H1 (cell line): ENCODE data around the gene PARP15. TPM values are rescaled to one million over a fixed set of nuclear protein-coding genes. Genes with fewer than 3 reads are reported as not detected.
A peak's percentile ranks its signal among the peaks of the same experiment; 100 is the strongest.

Source experiments
- ASH2L ChIP-seq: fragments of 200-600, 300-600 bp; sonication (generic); IDR thresholded peaks from one replicate; pipeline ENCODE4 v1.7.1; 2017; ENCODE audit warnings: low read length
- BACH1 ChIP-seq: IDR thresholded peaks from 2 replicates; pipeline ENCODE4 v1.6.1; 2012; ENCODE audit warnings: low read length, improper control_type of control experiment
- BRCA1 ChIP-seq: IDR thresholded peaks from 2 replicates; pipeline ENCODE4 v1.6.1; 2012; ENCODE audit warnings: low read depth, low read length, improper control_type of control experiment
- CEBPB ChIP-seq: IDR thresholded peaks from 2 replicates; pipeline ENCODE4 v1.6.1; 2012; ENCODE audit warnings: low read depth, low read length
- EP300 ChIP-seq, 2 experiments: IDR thresholded peaks; 1 replicate in 1 of 2; 2 replicates in 1 of 2; pipeline ENCODE4 v1.6.1; 2011 to 2012; ENCODE audit warnings: low read depth in 2 of 2, low read length in 2 of 2, mild to moderate bottlenecking in 2 of 2, borderline replicate concordance in 1 of 2, inconsistent platforms in 1 of 2, moderate library complexity in 1 of 2
- FOSL1 ChIP-seq: IDR thresholded peaks from 2 replicates; pipeline ENCODE4 v1.6.1; 2011; ENCODE audit warnings: mild to moderate bottlenecking, low read depth, low read length, moderate library complexity; ENCODE audit not compliant: insufficient read depth
- GABPA ChIP-seq: IDR thresholded peaks from 2 replicates; pipeline ENCODE4 v1.6.1; 2011; ENCODE audit warnings: mild to moderate bottlenecking, low read length, moderate library complexity, borderline replicate concordance; ENCODE audit not compliant: insufficient read depth
- KDM5A ChIP-seq: fragments of 200-600 bp; IDR thresholded peaks from 2 replicates; pipeline ENCODE4 v1.7.1; 2012; ENCODE audit warnings: mild to moderate bottlenecking, low read length, inconsistent platforms, mixed read lengths
- PHF8 ChIP-seq: fragments of 200-600 bp; sonication (generic); conservative IDR thresholded peaks from 2 replicates; pipeline ENCODE4 v1.7.1; 2012; ENCODE audit warnings: low read depth, mild to moderate bottlenecking, inconsistent platforms, low read length, moderate library complexity
- POLR2AphosphoS5 ChIP-seq: IDR thresholded peaks from 2 replicates; pipeline ENCODE4 v1.6.1; 2011; ENCODE audit warnings: low read depth, low read length
- RAD21 ChIP-seq, 2 experiments: IDR thresholded peaks in 1 of 2; conservative IDR thresholded peaks in 1 of 2; 2 replicates each; pipeline ENCODE4 v1.6.1; 2011; ENCODE audit warnings: low read depth in 2 of 2, low read length in 2 of 2, improper control_type of control experiment in 1 of 2, inconsistent platforms in 1 of 2, mild to moderate bottlenecking in 1 of 2, moderate library complexity in 1 of 2
- RBBP5 ChIP-seq: IDR thresholded peaks from 2 replicates; pipeline ENCODE4 v1.7.1; 2012; ENCODE audit warnings: low read depth, mild to moderate bottlenecking, inconsistent platforms, low read length, moderate library complexity, borderline replicate concordance
- RFX5 ChIP-seq: IDR thresholded peaks from 2 replicates; pipeline ENCODE4 v1.6.1; 2011; ENCODE audit warnings: low read depth, low read length, improper control_type of control experiment, borderline replicate concordance
- RXRA ChIP-seq: IDR thresholded peaks from 2 replicates; pipeline ENCODE4 v1.6.1; 2011; ENCODE audit warnings: low read depth, mild to moderate bottlenecking, low read length, moderate library complexity; ENCODE audit not compliant: insufficient read depth
- SIN3A ChIP-seq, 2 experiments: IDR thresholded peaks in 1 of 2; conservative IDR thresholded peaks in 1 of 2; 2 replicates each; pipeline ENCODE4 v1.6.1; 2011 to 2012; ENCODE audit warnings: low read length in 2 of 2, improper control_type of control experiment in 1 of 2, low read depth in 1 of 2, mild to moderate bottlenecking in 1 of 2
- SP1 ChIP-seq: IDR thresholded peaks from 2 replicates; pipeline ENCODE4 v1.6.1; 2011; ENCODE audit warnings: low read depth, low read length
- SUZ12 ChIP-seq: fragments of 200-600 bp; sonication (generic); IDR thresholded peaks from 2 replicates; pipeline ENCODE4 v1.6.1; 2012; ENCODE audit warnings: mild to moderate bottlenecking, inconsistent platforms, low read length, moderate library complexity, mixed read lengths
- TBP ChIP-seq: IDR thresholded peaks from 2 replicates; pipeline ENCODE4 v1.6.1; 2011; ENCODE audit warnings: low read depth, low read length, improper control_type of control experiment
- polyA plus RNA-seq, 7 experiments: library from polyadenylated mRNA; depleted of rRNA in 3 of 7; stranded (reverse) in 5 of 7; unstranded in 2 of 7; fragments of >200 nt in 5 of 7; fragments of 200-250 nt in 2 of 7; gene quantifications; 1 replicate in 5 of 7; 2 replicates in 1 of 7; 4 replicates in 1 of 7; pipeline versions ENCODE4 v1.2.1 to v1.2.3, GENCODE V29; 2011 to 2013; ENCODE audit warnings: missing spikeins in 2 of 7, mixed read lengths in 2 of 7
- total RNA-seq: library from RNA; stranded (reverse); fragmentation: NEBNext Ultra II Directional; extraction: Animal tissue kit (Norgen Biotek cat#: 25700); gene quantifications from 2 replicates; pipeline ENCODE4 v1.2.1, GENCODE V29; 2021
- TF ChIP-seq, protein P1 (sequence below): IDR thresholded peaks from 2 replicates; pipeline ENCODE4 v1.6.1; 2012; ENCODE audit warnings: inconsistent platforms

Gene PARP15
- total and polyA plus RNA-seq, 2 of the 8 experiments (the other 6 are each of a cell fraction or from before 2014, with no cell fraction given), result 0.37 to 0.45 TPM

- TF ChIP-seq SIN3A (conservative IDR thresholded peaks at IDR 0.05 in 1 of 2, IDR thresholded peaks at IDR 0.05 in 1 of 2; ENCODE audit: low read depth in 1 of 2, low read length in 2 of 2), result no peak; a peak in 1 of 4 replicates
- no peak for TF ChIP-seq RAD21 (IDR thresholded peaks at IDR 0.05 in 1 of 2, conservative IDR thresholded peaks at IDR 0.05 in 1 of 2; ENCODE audit: low read depth in 2 of 2, low read length in 2 of 2)
- TF ChIP-seq TBP, result peak; percentile 48
- peak; percentile 87 for TF ChIP-seq RBBP5
- no peak for TF ChIP-seq BRCA1
- no peak for TF ChIP-seq GABPA
- 0 out of 2 replicates have a peak, but pooled peaks have one; percentile 17 for TF ChIP-seq POLR2AphosphoS5
- TF ChIP-seq SP1, result no peak
- TF ChIP-seq RFX5, result no peak
- TF ChIP-seq BACH1, result no peak
- TF ChIP-seq, protein P1, sequence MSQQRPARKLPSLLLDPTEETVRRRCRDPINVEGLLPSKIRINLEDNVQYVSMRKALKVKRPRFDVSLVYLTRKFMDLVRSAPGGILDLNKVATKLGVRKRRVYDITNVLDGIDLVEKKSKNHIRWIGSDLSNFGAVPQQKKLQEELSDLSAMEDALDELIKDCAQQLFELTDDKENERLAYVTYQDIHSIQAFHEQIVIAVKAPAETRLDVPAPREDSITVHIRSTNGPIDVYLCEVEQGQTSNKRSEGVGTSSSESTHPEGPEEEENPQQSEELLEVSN, result 0 out of 2 replicates have a peak, but pooled peaks have one; percentile 25
- no peak for TF ChIP-seq SUZ12
- no peak for TF ChIP-seq EP300 (IDR thresholded peaks at IDR 0.05; ENCODE audit: borderline replicate concordance in 1 of 2, low read depth in 2 of 2, low read length in 2 of 2)
- TF ChIP-seq KDM5A, result no peak
- TF ChIP-seq FOSL1, result no peak
- peak; percentile 90 for TF ChIP-seq ASH2L
- TF ChIP-seq RXRA, result no peak
- peak; percentile 75 for TF ChIP-seq PHF8
- TF ChIP-seq CEBPB, result no peak
These were observed 103.2 kb downstream of the PARP15 start, which contains the start of gene PARP14 (continued) for GRCh38 chr3:122680475-122681283.
